ENCODE measurements around the gene NDUFAF7. TPM values are rescaled to one million over a fixed set of nuclear protein-coding genes. Genes with fewer than 3 reads are reported as not detected.

Gene NDUFAF7
- total and polyA plus RNA-seq, 9 of the 15 experiments (the other 6 are each of a cell fraction or from before 2014, with no cell fraction given) = 14.9 to 41.6 (median 23.9) TPM

GRCh38 chr2:37196320-37197195 lies 34.9 kb upstream of the NDUFAF7 start, which contains the start of gene CEBPZOS (continued):
- TF ChIP-seq SFPQ (IDR thresholded peaks at IDR 0.05; ENCODE audit: low read depth, low read length) (no peak), ZKSCAN8 (CRISPR knock-in tag; IDR thresholded peaks at IDR 0.05) (no peak), POLR2H (tag; IDR thresholded peaks at IDR 0.05; ENCODE audit: low read depth) (peak; percentile 44; the same call in 1 of the 2 replicates), ELF1 (tag; IDR thresholded peaks at IDR 0.05) (0 out of 2 replicates have a peak, but pooled peaks have one; percentile 48), CREM (IDR thresholded peaks at IDR 0.05; ENCODE audit: low read depth) (peak; percentile 58; the same call in 1 of the 2 replicates), FOXA1 (IDR thresholded peaks at IDR 0.05; ENCODE audit: borderline replicate concordance) (no peak), HNRNPLL (IDR thresholded peaks at IDR 0.05; ENCODE audit: low read depth, low read length, poor library complexity, severe bottlenecking) (peak; percentile 85), SOX6 (IDR thresholded peaks at IDR 0.05) (peak; percentile 17; the same call in 1 of the 2 replicates), GABPB2 (CRISPR knock-in tag; conservative IDR thresholded peaks at IDR 0.05) (no peak), CREB1 (IDR thresholded peaks at IDR 0.05) (0 out of 2 replicates have a peak, but pooled peaks have one; percentile 43), CREB1 (CRISPR knock-in tag; IDR thresholded peaks at IDR 0.05) (peak; percentile 41; the same call in 1 of the 2 replicates), CREB3L1 (IDR thresholded peaks at IDR 0.05; ENCODE audit: borderline replicate concordance, low read depth) (peak; percentile 67; the same call in 1 of the 2 replicates), MED1 (CRISPR knock-in tag; IDR thresholded peaks at IDR 0.05; ENCODE audit: borderline replicate concordance) (no peak), USF2 (CRISPR knock-in tag; IDR thresholded peaks at IDR 0.05) (peak; percentile 13; the same call in 1 of the 2 replicates), PML (IDR thresholded peaks at IDR 0.05; ENCODE audit: low read length) (peak; percentile 81; the same call in 1 of the 2 replicates), NUFIP1 (IDR thresholded peaks at IDR 0.05; ENCODE audit: partially characterized antibody) (peak; percentile 59), RBM34 (IDR thresholded peaks at IDR 0.05; ENCODE audit: borderline replicate concordance, insufficient read depth, low read length) (no peak), ATF1 (CRISPR knock-in tag; IDR thresholded peaks at IDR 0.05) (no peak), ATF1 (tag; IDR thresholded peaks at IDR 0.05) (peak; percentile 71), ZNF766 (CRISPR knock-in tag; conservative IDR thresholded peaks at IDR 0.05) (0 out of 2 replicates have a peak, but pooled peaks have one; percentile 40), ZNF507 (tag; conservative IDR thresholded peaks at IDR 0.05) (no peak), POLR2G (IDR thresholded peaks at IDR 0.05; ENCODE audit: low read depth, low read length) (peak; percentile 89)

All from K562 (cell line).